HG03439 (cell line): Measurements from ENCODE around the gene ESRRB.

Experiments used
- ATAC-seq: cut with Tn5 transposase; IDR thresholded peaks from one replicate; pipeline ENCODE4 v1.9.1; 2021; ENCODE audit warnings: mild to moderate bottlenecking, moderate library complexity; ENCODE audit not compliant: unreplicated experiment

The ESRRB gene

GRCh38 chr14:76439237-76439775, 63.4 kb downstream of the ESRRB start:
- no peak for ATAC-seq

GRCh38 chr14:76446486-76446885, 70.5 kb downstream of the ESRRB start:
- ATAC-seq = no peak

GRCh38 chr14:76446921-76447320, 71.0 kb downstream of the ESRRB start:
- no peak for ATAC-seq

GRCh38 chr14:76450476-76450875, 74.5 kb downstream of the ESRRB start:
- no peak for ATAC-seq

- ATAC-seq = no peak
Measured at GRCh38 chr14:76456200-76456599, 80.3 kb downstream of the ESRRB start.

GRCh38 chr14:76456891-76457586, 81.1 kb downstream of the ESRRB start:
- ATAC-seq = no peak

- ATAC-seq = no peak
Measured at GRCh38 chr14:76457841-76458240, 81.9 kb downstream of the ESRRB start.

- ATAC-seq = no peak
Measured at GRCh38 chr14:76461886-76462285, 85.9 kb downstream of the ESRRB start.

- no peak for ATAC-seq
Measured at GRCh38 chr14:76462330-76462729, 86.4 kb downstream of the ESRRB start.

- ATAC-seq = no peak
Measured at GRCh38 chr14:76463105-76463504, 87.2 kb downstream of the ESRRB start.

GRCh38 chr14:76464856-76465255, 88.9 kb downstream of the ESRRB start:
- ATAC-seq = no peak

- no peak for ATAC-seq
Measured at GRCh38 chr14:76465664-76466063, 89.7 kb downstream of the ESRRB start.

GRCh38 chr14:76467711-76468155, 91.8 kb downstream of the ESRRB start:
- no peak for ATAC-seq

GRCh38 chr14:76472199-76472723, 96.3 kb downstream of the ESRRB start:
- ATAC-seq = no peak

GRCh38 chr14:76473481-76474263, 97.7 kb downstream of the ESRRB start:
- no peak for ATAC-seq

GRCh38 chr14:76480426-76480825, 104.5 kb downstream of the ESRRB start:
- ATAC-seq = no peak

GRCh38 chr14:76484355-76484754, 108.4 kb downstream of the ESRRB start:
- ATAC-seq = no peak

GRCh38 chr14:76486251-76486743, 110.4 kb downstream of the ESRRB start:
- no peak for ATAC-seq

- ATAC-seq = no peak
Measured at GRCh38 chr14:76488551-76488950, 112.6 kb downstream of the ESRRB start.

- ATAC-seq = no peak
Measured at GRCh38 chr14:76489667-76490066, 113.7 kb downstream of the ESRRB start.

GRCh38 chr14:76490111-76490510, 114.2 kb downstream of the ESRRB start:
- no peak for ATAC-seq

GRCh38 chr14:76490735-76491134, 114.8 kb downstream of the ESRRB start:
- ATAC-seq = no peak
